ENCODE data around the gene PATJ. TPM values are rescaled to one million over a fixed set of nuclear protein-coding genes. Genes with fewer than 3 reads are reported as not detected.

The PATJ gene
- total and polyA plus RNA-seq, 2 of the 13 experiments (the other 11 are each of a cell fraction or from before 2014, with no cell fraction given), result 6.2 to 16.8 TPM

GRCh38 chr1:62208970-62209369, 466.7 kb downstream of the PATJ start:
- H3K4me3 ChIP-seq (replicated peaks in 1 of 3; ENCODE audit: insufficient read depth in 1 of 3, low read depth in 2 of 3, low read length in 3 of 3), result no peak overlapping the region
- no peaks in the 10 kb centered on the region for H3K79me2 ChIP-seq (ENCODE audit: insufficient read depth, low read length)
- TF ChIP-seq TBP (CRISPR knock-in tag; IDR thresholded peaks at IDR 0.05) (no peak), NFAT5 (CRISPR knock-in tag; IDR thresholded peaks at IDR 0.05) (no peak), MED1 (CRISPR knock-in tag; IDR thresholded peaks at IDR 0.05) (no peak), ZFP36L2 (CRISPR knock-in tag; IDR thresholded peaks at IDR 0.05) (no peak), ZNF143 (CRISPR knock-in tag; IDR thresholded peaks at IDR 0.05) (no peak), NFE2 (CRISPR knock-in tag; IDR thresholded peaks at IDR 0.05) (no peak), ESRRA (CRISPR knock-in tag; IDR thresholded peaks at IDR 0.05; ENCODE audit: low read depth) (no peak), PLRG1 (conservative IDR thresholded peaks at IDR 0.05) (no peak), KAT8 (CRISPR knock-in tag; IDR thresholded peaks at IDR 0.05) (no peak), MED13 (CRISPR knock-in tag; IDR thresholded peaks at IDR 0.05) (no peak), NFIB (CRISPR knock-in tag; IDR thresholded peaks at IDR 0.05; ENCODE audit: borderline replicate concordance) (no peak)
- WGBS (ENCODE audit: low lambda C conversion rate), result 0% methylated on average over 1 of the region's 1 CpG
- ATAC-seq (no peak), FAIRE-seq (no peak), DNase-seq (ENCODE audit: low spot score) (no peak)
- in situ Hi-C loops (cut with HindIII; ENCODE audit: extremely low pct_ligation_motif_present, low pct_unique_long_range_greater_than_20kb) (no loop called here), intact Hi-C loops (cut with micrococcal nuclease; ENCODE audit: unreplicated experiment) (no loop called here)
- H3K9me3 ChIP-seq (ENCODE audit: low read length), result peaks cover 16% of the 10 kb centered on the region; the same call in 1 of the 2 replicates
- H3K27me3 ChIP-seq (ENCODE audit: control insufficient read depth in 1 of 2, insufficient read depth in 2 of 2, low read length in 2 of 2), result no peaks in the 10 kb centered on the region; a peak in 1 of 5 replicates
- no peak overlapping the region for H3K27ac ChIP-seq (ENCODE audit: extremely low read length, insufficient read depth, low read length)
- H3K4me1 ChIP-seq (ENCODE audit: insufficient read depth, low read length), result no peaks in the 10 kb centered on the region
- H2AFZ ChIP-seq (ENCODE audit: low read length), result no peak overlapping the region
- CTCF ChIA-PET (ENCODE audit: low intra/inter-chr PET ratio, low total read pairs), result no interaction called here
- no peaks in the 10 kb centered on the region for H3K36me3 ChIP-seq (replicated peaks in 1 of 2; ENCODE audit: control insufficient read depth in 1 of 2, insufficient read depth in 2 of 2, low read length in 2 of 2)
- no peaks in the 10 kb centered on the region for H4K20me1 ChIP-seq (ENCODE audit: insufficient read depth, low read length)
- no TSS peak for BruUV-seq (replicated peaks)
- POLR2A ChIA-PET, result no interaction called here
- no peak overlapping the region for H3K4me2 ChIP-seq (ENCODE audit: low read depth, low read length)
- H3K9ac ChIP-seq (ENCODE audit: insufficient read depth, low read depth, low read length), result no peak overlapping the region
